HG02571 (cell line): Measurements from ENCODE around the gene AGBL4.
"Not testable (repeated sequence)": the region's sequence is repeated elsewhere in the genome, so short reads cannot be mapped to it uniquely, and the experiment has no call there.

Source experiments
- ATAC-seq: cut with Tn5 transposase; IDR thresholded peaks from one replicate; pipeline ENCODE4 v1.9.1; 2021; ENCODE audit warnings: mild to moderate bottlenecking, moderate library complexity; ENCODE audit not compliant: unreplicated experiment

The AGBL4 gene

DNA sequence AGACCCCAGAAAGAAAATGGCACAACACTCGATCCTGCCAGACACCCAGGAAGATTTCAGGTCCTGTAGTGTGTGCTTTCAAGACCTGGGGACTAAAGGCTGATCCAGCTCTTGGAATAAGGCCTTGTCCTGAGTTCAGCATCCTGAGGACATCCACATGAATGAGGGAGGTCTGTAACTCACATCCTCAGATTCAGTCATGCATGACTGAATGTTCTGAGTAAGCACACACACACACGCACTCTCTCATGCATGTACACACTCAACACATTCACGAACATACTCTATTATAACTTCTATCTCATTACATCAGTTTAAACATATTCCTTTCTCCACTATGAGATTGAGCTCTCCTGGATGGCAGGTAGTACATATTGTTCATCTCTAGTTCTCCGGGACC lies 973.7 kb downstream of the AGBL4 start:
- ATAC-seq, result no peak

DNA sequence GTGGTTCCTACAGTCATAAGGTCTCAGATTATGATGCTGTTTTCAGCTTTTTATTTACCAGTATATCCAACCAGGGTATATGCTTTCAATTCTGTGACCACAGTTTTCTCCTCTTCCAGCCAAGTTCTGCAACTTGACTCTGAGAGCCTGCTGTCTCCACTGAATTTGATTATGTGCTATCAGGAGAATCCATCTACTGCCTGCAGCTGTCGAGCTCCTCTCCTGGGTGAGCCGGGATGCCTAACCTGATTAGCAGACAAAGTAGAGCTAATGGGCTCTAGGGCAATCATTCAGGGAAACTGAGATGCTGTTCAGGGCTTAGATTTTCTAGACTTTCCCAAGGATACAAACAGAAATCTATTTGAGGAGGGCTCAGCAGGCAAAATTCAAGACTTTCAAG lies 975.6 kb downstream of the AGBL4 start:
- ATAC-seq, result no peak

DNA sequence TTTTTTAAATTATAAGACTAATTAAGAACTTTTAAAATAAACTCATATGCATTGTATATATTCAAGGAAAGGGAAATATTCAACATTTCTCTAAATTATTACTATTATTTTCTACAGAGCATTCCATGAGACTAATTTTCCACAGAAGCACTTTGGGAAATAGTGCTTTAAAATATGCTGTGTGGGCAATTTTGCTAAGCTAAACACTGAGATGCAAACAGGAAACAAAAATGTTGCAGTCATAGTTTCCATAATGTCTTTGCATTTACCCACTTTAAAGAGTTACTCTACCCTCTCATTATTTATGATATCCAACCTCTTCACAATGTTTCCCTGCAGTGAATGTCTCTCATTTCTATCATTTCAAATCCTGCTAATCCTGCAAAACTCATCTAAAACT lies 977.4 kb downstream of the AGBL4 start:
- ATAC-seq, result no peak

DNA sequence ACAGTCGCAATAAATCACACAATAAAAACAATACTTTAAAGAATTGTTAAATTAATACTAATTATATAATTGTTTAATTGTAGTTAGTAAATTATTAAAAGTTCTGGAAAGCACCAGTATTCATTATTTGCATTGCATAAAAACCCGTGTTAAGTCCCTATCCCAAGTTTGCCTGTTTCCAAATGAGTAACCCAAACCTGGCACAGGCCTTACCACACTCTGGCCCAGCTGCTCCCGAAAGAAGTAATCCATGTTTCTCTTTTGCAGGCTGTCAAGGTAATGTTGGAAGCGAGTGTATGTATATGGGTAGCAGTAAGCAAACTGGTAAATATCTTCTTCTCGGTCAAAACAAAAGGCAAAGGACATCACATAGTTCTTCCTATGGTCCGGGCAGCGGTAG lies 978.4 kb downstream of the AGBL4 start:
- ATAC-seq, result no peak

DNA sequence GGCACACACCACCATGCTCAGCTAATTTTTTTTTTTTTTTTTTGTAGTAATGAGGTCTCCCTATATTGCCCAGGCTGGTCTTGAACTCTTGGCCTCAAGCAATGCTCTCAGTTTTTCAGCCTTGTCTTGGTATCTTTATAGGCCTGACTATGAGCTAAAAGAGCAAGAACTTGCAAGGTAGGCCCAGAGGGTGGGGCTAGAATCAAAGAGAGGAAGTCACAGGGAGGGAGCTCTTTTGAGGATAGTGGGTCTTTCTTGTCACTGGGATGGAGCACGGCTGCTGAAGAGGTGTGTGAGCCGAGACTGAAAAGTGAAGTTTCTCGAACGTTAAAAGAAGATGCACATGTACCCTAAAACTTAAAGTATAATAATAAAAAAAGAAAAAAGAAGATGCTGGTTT lies 987.1 kb downstream of the AGBL4 start:
- ATAC-seq, result no peak

DNA sequence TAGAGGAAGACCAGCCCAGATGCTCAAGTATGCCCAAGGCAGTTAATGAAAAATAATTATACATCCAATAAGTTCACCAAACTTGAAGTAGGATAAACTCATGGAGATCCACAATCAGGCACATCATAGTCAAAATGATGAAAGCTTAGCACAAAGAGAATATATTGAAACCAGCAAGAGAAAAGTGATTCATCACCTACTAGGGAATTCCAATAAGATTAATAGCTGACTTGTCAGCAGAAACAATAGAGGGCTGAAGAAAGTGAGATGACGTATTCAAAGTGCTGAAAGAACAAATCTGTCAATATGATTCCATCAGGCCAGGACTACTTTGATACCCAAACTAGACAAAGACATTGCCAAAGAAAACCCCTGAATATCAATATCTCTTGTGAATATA lies 995.4 kb downstream of the AGBL4 start:
- no peak for ATAC-seq

DNA sequence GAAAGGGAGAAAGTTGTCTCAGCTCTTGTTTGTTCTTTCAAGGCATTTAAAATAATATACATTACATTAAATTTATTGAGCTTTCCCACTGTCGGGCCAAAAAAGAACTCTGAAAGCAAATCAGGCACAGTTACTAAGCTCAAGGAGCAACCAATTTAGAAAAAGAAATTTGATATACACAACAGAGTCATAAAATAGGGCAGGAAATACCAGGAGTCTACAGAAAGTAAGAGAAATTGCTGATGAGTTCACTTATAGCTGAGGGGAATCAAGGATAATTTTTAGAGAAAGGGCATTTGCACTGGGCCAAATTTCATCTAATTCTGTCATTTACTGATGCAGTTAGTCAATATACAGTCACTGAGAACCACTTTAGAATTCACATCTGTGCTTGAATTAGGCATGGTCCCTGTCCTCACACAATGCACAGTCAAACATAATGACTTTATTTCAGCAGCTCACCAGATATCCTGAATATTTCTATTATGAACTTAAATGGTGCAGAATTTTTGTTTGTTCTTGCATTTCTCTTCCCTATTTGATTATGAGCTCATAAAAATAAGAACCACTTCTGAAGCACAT lies 997.4 kb downstream of the AGBL4 start:
- ATAC-seq, result no peak

DNA sequence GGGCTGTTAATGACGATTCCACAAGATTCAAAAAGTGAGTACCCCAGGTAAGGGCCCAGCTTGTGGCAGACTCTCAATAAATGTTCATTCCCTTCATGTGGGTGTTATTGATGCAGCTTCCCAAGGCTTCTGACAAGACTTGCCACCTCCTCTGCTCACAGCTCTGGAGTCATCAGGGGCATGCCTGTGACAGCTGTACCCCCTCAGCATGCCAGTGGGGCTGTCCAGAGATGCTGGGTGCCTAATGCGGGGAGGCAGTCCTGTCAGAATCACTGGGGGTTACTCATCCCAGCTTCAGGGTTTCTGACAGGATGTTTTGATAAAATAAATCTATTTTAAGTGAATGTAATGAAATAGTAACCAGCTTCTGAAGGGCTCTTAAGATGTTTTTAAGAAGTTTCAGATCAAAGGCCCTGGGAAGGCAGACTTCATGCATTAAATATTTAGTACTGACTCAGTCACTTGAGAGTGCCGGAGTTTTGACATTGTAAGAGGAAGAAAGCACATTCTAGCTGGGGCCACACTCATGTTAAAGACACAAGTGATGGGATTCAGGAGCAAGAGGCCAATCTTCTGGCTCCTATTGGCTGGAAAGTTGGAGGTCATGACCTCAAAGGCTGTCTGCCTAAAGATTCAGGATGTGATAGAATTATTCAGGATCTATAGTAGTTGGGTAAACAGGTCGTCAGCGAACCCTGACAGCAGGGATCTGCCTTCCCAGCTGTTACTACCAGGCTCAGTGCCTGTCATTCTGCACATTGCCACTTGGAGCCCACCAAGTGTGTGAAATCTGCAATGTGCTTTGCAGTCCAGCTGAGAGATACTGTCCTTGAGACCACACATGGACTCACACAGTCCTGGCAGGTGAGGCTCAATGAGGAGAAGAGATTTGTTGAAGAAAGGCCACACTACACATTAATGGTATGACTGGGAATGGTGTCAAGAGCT lies 1007.5 kb downstream of the AGBL4 start:
- ATAC-seq, result no peak

DNA sequence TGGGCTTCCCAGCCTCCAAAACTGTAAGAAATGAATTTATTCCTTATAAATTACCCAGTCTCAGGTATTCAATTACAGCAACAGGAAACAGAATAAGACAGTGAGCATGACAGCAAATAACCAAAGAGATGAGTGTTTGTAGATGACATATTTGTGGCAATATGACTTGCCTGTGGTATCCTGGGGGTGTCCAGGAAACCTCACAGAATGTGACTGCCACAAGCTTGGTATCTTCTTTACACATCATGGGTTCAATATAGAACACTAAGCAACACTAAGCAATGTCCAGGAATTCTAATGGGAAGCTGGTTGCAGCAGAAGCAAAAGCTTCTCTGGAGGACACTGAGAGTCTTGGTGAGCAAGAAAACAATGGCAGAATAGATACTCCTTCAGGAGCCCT lies 1010.7 kb downstream of the AGBL4 start:
- no peak for ATAC-seq

DNA sequence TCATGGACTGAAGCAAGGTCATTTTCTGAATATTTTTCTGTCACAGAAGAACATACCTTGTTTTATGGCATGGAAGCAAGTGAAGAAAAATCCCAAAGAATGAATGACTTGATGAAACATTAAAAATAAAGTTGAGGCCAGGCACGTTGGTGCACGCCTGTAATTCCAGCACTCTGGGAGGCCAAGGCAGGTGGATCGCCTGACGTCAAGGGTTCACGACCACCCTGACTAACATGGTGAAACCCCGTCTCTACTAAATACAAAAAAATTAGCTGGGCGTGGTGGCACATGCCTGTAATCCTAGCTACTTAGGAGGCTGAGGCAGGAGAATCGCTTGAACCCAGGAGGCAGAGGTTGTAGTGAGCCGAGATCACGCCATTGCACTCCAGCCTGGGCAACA lies 1020.8 kb downstream of the AGBL4 start:
- ATAC-seq, result not testable (repeated sequence)

DNA sequence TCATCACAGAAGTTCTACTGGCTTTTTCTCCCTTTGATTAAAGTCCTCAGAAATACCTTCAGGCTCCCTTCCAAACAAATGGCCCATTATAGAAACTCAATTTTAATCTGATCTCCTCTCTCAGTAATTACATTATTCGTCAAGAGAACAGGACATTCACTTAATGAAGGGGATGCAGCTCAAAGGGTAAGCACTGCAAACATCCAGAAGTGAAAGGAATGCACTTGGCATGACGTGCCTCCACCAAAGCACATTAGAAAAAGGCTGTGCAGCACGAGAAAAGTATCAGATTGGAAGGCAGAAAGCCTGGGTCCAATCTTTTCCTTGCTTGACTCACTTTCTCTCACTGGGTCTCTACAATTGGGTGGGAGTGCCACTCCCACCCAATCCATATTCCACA lies 1024.4 kb downstream of the AGBL4 start:
- no peak for ATAC-seq

DNA sequence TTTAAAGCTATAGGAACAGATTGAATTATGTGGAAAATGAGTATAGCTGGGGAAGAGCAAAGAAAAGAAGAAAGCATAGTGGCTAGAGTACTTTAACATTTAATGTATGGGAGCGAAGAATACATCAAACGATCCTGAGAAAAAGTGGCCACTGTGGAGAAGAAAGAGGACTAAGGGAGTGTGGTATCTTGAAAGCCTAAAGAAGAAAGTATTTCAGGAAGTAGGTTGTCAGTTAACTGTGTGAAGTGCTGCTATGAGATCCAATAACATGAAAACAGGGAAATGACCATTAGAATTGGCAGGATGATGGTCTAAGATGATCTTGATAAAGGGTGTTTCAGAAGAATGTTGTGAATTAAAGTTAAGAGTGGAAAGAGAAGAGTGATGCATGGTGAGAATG lies 1027.4 kb downstream of the AGBL4 start:
- no peak for ATAC-seq

DNA sequence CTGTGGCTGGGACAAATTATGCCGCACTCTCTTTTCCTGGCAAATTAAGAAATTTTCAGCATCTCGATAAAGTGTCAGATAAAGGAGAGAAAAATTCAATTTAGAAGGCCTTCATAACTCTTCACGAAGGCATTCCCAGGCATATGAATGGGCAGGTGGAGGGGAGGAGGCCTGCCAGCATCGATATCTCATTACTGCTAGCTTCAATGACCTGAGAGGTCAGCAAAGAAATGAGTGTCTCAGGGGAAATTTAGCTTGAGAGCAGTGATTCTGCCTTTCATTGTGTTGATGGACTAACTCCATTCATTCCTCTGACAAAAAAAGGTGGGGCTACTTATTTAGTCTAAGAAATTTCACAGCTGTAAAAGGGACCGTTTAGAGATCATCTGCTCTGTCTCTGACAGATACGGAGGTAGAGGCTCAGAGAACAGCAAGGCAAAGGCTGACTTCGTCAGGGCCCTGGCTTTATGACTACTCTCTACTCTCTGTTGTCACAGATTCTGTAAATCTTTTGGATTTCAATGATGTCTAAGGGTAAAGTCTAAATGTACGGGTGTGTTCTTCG lies 1035.0 kb downstream of the AGBL4 start:
- ATAC-seq, result no peak

DNA sequence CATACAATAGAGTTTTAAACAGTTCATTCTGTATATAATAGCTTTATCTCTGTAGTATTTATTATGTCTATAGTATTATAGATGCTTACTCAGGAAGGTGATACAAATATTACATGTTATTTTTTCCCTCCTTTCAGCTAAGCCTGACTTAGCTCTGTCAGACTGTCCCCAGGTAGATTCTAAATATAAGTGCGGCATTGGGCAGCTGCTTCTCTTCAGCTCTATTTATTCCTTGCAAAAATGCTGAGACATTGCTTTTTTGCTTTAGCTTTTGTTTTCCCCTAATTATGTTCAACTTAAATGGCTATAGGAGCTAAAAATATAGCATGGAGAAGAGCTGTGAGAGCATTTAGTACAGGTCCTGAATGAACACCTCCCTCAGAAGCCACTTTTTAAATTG lies 1043.8 kb downstream of the AGBL4 start:
- no peak for ATAC-seq

DNA sequence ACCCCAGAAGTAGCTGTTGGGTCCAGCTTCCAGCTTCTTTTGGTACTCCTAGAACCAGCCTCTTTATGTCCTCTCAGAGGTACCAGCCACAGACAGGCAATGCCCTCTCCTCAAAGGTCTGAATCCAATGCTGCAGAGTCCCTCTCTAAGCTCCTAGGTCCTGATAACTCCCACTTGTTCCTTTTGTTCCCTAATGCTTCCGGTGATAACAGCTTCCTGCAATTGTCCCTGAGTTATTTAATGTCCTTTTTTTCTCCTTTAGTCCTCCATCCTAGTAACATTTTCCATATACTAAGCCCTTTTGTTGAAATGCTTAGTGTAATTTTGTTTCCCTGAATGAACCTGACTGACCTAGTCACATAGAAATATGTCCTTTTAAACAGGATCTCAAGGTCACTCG lies 1045.3 kb downstream of the AGBL4 start:
- ATAC-seq, result no peak

DNA sequence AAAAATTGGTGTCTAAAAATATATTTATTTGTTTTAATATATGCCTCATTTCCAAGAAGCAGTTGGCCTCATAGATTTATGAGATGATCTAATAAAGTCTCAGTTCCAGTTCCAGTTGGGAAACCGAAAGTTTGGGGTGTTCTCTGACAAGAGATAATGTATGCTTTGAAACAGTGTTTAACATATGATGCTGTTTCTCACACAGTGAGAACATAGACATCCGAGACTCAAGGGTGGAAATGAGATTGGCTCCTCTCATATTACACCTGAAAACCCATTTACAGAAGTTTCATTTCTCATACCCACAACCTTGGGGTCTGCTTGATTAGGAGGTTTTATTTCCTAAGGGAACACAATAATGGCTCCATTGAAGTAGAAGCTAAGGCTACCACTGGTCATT lies 1046.5 kb downstream of the AGBL4 start:
- no peak for ATAC-seq

DNA sequence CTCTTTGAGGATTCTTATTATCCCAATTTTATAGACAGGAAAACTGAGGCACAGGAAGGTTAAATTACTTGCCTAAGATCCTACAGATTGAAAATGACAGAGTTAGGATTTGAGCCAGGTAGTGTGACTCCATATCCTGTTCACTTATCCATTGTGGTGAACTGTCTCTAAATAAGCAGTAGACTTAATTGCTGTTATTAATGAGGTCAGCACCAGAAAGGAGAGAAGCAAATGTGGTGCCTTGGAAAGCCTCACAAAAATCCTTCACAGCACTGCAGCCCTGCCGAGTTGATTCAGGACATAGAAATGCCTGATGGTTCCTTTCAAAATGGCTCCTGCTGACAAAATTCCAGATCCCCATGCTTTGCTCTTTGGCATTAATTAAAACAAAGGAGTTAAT lies 1053.8 kb downstream of the AGBL4 start:
- ATAC-seq, result no peak

DNA sequence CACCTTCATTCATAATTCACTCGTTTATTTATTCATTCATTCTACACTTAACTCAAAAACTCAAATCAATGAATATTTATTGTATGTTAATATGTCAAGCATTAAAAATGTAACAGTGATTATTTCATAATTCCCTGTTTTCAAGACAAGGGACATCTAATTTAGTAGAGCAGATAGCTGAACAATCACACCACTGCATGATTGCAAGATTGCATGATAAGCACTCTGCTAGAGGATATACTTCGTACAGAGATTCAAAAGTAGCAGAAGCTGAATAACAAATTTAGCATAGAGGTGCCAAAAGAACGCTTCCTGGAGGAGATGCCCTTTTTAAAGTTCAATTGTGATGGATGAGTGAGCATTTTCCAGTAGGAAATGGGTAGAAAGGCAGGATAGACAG lies 1056.4 kb downstream of the AGBL4 start:
- no peak for ATAC-seq

DNA sequence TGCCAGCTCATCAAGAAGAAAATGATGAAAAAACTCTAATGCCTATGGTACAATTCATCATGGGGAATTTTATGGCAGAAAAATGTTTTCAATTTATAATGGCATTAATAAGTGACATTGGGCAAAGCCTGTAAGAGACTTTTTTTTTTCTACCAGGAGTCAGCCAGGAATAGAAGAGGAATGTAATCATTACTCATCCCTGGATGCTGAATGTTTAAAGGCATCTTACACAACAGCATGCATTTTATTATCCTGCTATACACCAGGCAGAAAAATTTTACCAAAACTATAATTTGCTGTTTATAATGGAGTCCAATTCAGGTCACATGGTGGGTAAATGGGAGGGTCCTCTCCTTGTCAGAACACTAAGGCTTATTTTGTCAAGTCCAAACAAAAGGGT lies 1057.2 kb downstream of the AGBL4 start:
- ATAC-seq, result no peak

DNA sequence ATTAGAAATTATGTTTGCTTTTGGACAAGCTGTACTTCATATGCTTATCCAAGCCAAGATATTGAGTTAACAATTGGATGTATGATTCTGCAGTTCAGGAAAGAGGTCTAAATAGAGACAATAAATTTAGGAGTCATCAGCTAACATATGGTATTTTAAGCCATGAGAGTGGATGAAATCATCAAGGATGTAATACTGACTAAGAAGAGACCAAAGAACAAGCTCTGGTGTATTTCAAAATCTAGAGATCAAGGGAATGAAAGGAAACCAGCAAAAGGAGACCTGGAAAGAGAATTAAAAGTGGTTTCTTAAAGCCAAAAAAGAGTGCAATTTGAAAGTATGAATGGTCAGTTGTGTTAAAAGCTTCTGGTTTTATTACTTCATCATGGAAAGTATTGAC lies 1063.4 kb downstream of the AGBL4 start:
- ATAC-seq, result no peak

DNA sequence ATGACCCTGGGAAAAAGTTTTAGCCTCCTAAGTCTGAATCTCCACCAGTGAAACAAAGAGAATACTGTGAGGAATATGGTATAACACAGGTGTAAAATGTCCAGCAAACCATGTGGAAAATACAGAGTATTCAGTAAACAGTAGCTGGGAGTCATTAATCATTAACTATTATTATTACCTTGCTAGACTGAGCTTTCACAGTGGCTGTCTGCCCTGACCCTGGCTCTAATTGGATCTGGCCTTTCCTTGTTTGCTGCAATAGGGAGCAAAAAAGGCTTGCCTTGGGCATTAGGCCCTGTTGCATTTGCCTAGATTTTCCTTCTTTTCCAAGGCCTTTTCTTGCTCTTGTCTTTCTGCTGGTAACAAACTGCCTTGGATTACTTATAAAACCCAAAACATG lies 1068.0 kb downstream of the AGBL4 start:
- ATAC-seq, result no peak

DNA sequence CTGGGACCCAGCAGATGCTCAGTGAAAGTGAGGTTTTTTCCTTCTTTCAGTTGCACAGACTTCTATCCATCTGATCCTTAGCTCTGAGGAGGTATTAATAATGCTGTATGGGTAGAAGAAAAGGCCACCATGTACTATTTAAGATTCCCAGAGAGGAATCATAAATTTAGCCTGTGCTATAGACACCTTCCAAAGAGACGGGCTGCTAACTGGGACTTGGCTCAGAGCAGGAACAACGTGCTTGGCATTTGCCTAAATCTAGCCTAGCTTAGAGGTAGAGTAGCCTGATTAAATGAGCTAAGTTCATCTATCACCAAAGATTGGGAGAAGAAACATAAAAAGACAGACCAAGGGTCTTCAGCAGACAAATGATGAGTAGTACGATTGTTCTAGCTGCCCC lies 1070.1 kb downstream of the AGBL4 start:
- ATAC-seq, result no peak
